Stimulated activated CD8-positive, alpha-beta memory T cell treated with anti-CD3 and anti-CD28 coated beads, Interleukin-7, amount 100 ng/mL, for 24 hours (primary cell): ENCODE measurements around the gene CR1.
"Not testable (repeated sequence)": the region's sequence is repeated elsewhere in the genome, so short reads cannot be mapped to it uniquely, and the experiment has no call there.

Experiments used
- DNase-seq: peaks from one replicate; pipeline ENCODE4 v3.0.0-alpha.2; 2020; ENCODE audit warnings: low read depth

The CR1 gene

DNA sequence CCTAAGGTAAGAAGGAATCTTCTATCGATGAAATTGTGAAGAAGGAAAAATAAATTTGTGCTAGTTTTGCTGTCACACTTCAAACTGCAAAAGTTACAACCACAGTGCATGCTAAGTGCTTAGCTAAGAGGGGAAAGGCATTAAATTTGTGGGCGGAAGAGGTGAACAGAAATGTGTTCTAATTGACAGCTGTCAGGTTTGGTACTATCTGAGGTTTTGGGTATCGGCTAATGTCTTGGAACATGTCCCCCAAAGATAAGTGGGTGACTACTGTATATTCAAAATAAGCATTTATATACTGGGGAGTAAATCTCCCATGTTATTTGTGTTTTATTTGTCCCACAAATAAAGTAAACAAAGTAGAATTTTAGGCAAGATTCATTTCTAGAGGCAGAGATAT is 8.0 kb downstream of the CR1 start:
- no peak for DNase-seq

- DNase-seq: no peak
Measured at GRCh38 chr1:207504438-207504837, 8.5 kb downstream of the CR1 start.

DNA sequence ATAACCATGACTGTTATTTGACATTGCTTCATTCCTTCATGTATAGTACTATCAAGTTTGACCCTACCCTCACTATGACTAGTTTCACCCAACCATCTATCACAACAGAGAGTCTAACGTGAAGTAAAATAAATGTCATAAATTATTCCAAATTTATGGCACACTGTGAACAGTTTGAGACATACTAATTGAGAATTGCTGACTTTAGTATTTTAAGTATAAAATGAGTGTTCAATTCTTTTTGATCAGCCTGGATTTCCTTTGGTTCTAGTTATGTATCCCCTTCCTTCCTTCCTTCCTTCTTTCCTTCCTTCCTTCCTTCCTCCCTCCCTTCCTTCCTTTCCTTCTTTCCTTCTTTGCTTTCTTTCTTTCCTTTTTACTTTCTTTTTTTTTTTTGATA is 14.5 kb downstream of the CR1 start:
- no peak for DNase-seq

DNA sequence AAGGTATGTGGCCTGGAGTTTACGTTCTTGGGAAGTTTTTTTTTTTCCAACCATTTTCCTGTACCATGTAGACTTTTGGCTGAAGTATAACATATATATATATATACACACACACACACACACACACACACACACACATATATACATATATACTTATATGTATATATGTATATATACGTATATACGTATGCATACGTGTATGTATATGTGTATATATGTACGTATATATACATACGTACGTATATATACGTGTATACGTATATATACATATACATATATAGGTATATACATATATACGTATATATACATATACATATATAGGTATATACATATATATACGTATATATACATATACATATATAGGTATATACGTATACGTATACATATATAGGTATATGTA is 18.9 kb downstream of the CR1 start:
- no peak for DNase-seq

GRCh38 chr1:207516729-207517128 is 20.8 kb downstream of the CR1 start:
- DNase-seq: no peak

GRCh38 chr1:207518608-207519236 is 22.8 kb downstream of the CR1 start:
- no peak for DNase-seq

- DNase-seq: no peak
Measured at GRCh38 chr1:207519505-207520399, 23.8 kb downstream of the CR1 start.

GRCh38 chr1:207520400-207521345 is 24.7 kb downstream of the CR1 start:
- DNase-seq: not testable (repeated sequence)

DNA sequence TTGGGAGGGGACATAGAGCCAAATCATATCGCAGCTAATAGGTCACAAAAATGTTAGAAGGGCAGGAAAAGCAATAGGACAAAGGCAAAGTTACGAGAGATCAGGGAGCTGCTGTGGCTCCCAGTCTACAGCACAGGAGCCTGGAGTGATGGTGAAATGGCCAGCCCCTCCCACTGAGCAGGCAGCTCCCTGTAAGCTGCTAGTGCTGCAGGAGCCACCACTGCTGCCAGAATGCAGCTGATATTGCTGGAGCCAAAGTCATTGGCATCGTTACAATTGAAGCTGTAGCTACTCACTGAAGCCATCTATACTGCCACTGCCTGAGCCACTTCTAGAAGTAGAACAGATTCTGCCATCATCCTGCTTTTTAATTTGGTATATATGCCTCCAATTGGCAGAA is 29.3 kb downstream of the CR1 start:
- not testable (repeated sequence) for DNase-seq

- DNase-seq: not testable (repeated sequence)
Measured at GRCh38 chr1:207528401-207528800, 32.4 kb downstream of the CR1 start.

GRCh38 chr1:207536263-207536662 is 40.3 kb downstream of the CR1 start:
- not testable (repeated sequence) for DNase-seq

DNA sequence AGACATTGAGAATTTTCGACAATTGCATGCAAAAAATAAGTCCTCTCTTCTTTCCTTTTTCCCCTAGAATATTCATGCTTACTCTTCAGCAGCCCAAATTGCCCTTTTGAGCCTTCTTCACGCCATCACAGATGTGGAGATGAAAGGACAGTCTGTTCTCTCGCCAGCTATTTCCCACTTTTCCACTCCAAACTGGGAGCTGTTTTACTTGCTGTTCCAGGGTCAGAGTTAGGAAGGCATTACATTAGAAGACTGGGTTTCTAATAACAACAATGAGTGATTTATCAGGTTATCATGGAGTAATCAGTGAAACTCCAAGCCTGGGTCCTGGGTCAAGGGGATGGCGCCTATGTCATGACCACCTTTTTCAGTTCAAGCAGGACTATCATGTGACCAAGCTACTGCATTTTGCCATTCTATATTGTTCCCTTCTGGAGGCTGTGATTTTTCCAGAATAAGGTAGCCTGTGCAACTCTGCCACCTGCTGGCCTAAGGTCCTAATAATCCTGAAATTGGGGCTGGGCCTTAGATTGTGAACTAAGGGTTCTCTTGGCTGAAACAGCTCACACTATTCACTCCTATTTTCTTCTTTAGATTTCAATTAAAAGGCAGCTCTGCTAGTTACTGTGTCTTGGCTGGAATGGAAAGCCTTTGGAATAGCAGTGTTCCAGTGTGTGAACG is 50.9 kb downstream of the CR1 start:
- not testable (repeated sequence) for DNase-seq

- DNase-seq: not testable (repeated sequence)
Measured at GRCh38 chr1:207554823-207555222, 58.9 kb downstream of the CR1 start.

DNA sequence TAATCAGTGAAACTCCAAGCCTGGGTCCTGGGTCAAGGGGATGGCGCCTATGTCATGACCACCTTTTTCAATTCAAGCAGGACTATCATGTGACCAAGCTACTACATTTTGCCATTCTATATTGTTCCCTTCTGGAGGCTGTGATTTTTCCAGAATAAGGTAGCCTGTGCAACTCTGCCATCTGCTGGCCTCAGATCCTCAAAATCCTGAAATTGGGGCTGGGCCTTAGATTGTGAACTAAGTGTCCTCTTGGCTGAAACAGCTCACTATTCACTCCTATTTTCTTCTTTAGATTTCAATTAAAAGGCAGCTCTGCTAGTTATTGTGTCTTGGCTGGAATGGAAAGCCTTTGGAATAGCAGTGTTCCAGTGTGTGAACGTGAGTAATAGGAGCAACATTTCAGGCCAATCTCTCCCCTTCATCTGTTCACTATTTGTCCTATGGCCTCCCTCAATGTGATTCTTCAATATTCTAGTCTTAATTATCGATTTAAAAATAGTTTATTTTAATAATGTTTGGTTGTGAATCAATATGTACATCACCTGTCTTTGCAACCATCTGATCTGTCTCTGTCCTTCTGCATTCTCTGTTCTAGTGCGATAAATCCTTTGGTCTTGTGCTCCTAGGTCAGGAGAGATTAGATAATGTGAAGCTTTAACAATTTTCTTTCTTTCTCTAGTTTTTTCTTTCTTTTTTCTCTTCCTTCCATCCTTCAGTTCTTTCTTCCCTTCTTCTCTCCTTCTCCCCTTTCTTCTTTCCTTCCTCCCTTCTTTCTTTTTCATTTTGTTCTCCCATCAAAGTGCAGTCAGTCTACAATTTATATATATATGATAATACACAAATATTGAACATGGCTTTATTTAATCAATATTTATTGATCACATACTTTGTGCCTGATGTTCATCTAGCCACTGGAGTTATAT is 69.8 kb downstream of the CR1 start:
- no peak for DNase-seq

GRCh38 chr1:207571926-207572325 is 76.0 kb downstream of the CR1 start:
- DNase-seq: not testable (repeated sequence)

DNA sequence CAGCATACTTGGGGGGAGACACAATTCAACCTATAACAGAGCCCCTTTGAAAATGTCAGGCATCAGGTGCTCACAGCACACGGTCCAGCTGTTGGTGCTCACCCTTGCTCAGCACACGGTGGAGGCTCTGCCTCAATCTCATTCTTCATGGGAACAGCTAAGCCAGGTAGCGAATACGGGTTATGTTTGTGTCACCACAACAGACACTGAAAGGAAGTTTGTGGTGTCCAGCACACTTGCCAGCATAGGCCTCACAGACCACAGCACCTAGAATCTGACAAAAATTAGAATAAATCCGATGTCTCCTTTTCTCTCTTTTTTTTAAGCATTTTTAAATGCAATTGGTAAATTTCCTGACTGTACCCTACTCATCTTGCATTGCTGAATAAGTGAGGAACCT is 77.1 kb downstream of the CR1 start:
- not testable (repeated sequence) for DNase-seq

- DNase-seq: not testable (repeated sequence)
Measured at GRCh38 chr1:207575381-207575780, 79.4 kb downstream of the CR1 start.

- no peak for DNase-seq
Measured at GRCh38 chr1:207578796-207579435, 83.0 kb downstream of the CR1 start.

GRCh38 chr1:207579436-207579799 is 83.5 kb downstream of the CR1 start:
- DNase-seq: no peak

DNA sequence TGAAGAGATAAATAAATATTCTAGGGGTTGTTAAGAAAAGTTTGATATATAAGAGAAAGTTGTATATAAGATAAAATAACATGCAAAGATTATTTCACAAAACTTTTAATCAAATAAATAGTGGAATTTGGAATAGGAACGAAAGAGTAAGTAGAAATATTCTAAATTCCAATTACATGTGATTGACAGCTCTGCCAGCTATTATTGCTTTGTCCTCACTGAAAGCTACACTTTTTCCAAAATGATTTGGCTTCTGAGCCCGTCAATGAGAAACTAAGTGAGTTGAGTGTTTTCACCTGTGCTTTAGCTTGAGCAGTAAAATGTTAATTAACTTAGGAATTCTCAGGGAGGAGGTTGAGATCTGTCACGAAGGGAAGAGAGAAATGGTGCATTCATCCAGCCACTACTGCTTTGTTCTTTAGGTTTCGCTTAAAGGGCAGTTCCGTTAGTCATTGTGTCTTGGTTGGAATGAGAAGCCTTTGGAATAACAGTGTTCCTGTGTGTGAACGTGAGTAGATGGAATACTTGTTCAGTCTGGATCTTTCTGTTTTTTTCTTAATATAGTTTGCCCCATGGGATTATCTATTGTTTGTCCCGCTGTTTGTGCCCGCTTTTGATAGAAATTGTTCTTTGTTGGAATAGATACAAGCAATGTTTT is 85.7 kb downstream of the CR1 start:
- no peak for DNase-seq
